ENCODE data around the gene MYO3B.

MYO3B gene

DNA sequence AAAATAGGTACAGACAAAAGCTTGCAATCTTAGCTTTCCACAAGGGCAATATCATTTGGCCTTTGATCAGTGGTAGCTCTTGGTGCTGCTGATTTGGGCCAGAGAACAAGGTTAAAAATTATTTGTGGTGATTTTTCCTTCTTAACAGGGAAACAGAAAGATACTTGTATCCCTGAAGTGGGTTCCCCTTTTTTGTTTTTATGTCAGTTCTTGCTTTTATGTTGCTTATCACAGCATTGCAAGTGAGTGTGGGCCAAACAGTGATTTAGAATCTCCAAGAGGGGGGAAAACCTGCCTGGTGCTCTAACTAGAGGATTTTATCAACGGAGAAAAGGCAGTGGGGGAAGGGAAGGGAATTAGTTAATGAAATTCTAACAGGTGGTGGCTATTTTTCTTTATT is 339.6 kb downstream of the MYO3B start:
- no peak for TF ChIP-seq GATA3 (IDR thresholded peaks at IDR 0.05; ENCODE audit: low read depth, low read length)
- TF ChIP-seq GATA2 (IDR thresholded peaks at IDR 0.05; ENCODE audit: low read depth, low read length): no peak

DNA sequence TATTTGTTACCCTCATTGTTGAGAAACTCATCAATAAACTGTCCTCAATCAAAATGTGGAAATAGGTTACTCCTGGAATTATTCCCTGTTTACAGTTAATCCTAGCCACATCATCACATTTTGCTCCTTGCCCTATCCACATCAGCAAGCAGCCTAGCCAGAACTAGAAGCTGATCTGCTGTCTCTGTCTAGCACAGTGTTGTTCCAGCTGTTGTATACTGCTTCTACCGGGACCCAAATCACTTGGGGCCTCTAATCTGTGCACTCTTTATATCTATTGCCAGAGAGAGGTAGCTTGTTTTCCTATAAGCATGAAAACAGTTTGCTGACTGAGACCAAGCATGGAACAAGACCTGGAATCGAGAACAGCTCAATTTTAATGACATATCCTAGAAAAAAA is 341.0 kb downstream of the MYO3B start:
- TF ChIP-seq GATA2 (IDR thresholded peaks at IDR 0.05; ENCODE audit: low read depth, low read length) (no peak), GATA3 (IDR thresholded peaks at IDR 0.05; ENCODE audit: low read depth, low read length) (no peak)

DNA sequence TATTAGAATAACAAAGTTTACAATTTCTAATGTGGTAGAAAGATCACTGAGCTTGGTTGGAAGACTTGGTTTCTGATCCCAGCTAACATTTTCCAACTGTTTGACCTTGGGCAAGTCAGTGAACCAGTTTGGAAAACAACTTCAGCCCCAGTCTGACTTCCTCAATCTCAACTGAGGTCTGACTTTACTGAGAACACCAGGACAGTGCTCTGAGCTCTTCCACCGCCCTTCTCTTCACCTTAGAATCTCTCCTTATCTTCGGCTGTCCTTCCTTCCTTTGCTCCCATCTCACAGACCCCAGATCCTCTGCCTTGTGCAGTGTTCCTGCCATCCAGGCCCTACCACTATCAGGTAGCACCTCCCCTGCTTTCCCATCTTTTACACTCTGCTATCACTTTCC is 343.4 kb downstream of the MYO3B start:
- TF ChIP-seq GATA2 (IDR thresholded peaks at IDR 0.05; ENCODE audit: low read depth, low read length): no peak
- no peak for TF ChIP-seq GATA3 (IDR thresholded peaks at IDR 0.05; ENCODE audit: low read depth, low read length)

DNA sequence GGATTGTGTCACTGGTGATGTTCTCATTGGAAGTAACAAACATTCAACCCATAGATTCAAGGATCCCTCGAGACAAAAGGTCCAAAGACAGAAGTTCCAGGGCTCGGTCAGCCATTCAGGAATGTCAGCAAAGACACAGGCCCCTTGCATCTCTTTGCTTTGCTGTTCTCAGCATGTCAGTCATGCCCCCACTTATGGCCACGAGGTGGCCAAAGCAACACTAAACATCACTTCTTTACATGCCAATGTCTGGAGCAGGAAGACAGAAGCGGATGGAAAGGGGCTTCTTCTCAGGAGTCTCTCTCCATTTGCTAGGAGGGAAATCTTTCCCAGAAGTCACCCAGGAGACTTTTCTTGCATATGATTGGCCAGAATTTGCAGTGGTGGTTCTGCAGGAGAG is 345.6 kb downstream of the MYO3B start:
- TF ChIP-seq GATA3 (IDR thresholded peaks at IDR 0.05; ENCODE audit: low read depth, low read length): no peak
- no peak for TF ChIP-seq GATA2 (IDR thresholded peaks at IDR 0.05; ENCODE audit: low read depth, low read length)

GRCh38 chr2:170524828-170525565 is 347.1 kb downstream of the MYO3B start:
- TF ChIP-seq GATA3 (IDR thresholded peaks at IDR 0.05; ENCODE audit: low read depth, low read length): no peak
- TF ChIP-seq GATA2 (IDR thresholded peaks at IDR 0.05; ENCODE audit: low read depth, low read length): no peak

- TF ChIP-seq GATA2 (IDR thresholded peaks at IDR 0.05; ENCODE audit: low read depth, low read length): no peak
- no peak for TF ChIP-seq GATA3 (IDR thresholded peaks at IDR 0.05; ENCODE audit: low read depth, low read length)
Observed at GRCh38 chr2:170525566-170525900, 347.6 kb downstream of the MYO3B start.

DNA sequence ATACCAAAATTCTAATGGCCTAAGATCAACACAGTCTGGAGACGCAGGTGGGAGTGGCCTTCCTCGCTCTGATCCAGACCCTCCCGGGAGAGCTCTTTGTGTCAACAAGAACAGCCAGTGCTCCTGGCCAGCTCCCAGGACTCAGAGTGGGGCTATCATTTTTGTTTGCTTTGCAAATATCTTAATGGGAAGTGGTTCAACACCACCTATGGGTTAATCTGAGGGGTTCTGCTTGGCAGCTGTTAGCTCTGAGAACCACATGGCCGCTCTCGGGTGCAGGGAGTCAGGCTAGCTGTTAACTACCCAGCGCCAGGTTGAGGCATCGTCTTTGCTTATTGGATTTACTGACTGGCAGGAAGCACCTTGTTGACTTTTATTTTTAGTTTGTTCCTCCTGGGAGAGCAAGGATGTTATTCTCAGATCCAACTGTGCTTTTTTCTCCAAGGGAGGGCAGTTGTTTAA is 352.4 kb downstream of the MYO3B start:
- TF ChIP-seq GATA2 (IDR thresholded peaks at IDR 0.05; ENCODE audit: low read depth, low read length) (peak; percentile 28; the same call in 1 of the 2 replicates), GATA3 (IDR thresholded peaks at IDR 0.05; ENCODE audit: low read depth, low read length) (no peak)

DNA sequence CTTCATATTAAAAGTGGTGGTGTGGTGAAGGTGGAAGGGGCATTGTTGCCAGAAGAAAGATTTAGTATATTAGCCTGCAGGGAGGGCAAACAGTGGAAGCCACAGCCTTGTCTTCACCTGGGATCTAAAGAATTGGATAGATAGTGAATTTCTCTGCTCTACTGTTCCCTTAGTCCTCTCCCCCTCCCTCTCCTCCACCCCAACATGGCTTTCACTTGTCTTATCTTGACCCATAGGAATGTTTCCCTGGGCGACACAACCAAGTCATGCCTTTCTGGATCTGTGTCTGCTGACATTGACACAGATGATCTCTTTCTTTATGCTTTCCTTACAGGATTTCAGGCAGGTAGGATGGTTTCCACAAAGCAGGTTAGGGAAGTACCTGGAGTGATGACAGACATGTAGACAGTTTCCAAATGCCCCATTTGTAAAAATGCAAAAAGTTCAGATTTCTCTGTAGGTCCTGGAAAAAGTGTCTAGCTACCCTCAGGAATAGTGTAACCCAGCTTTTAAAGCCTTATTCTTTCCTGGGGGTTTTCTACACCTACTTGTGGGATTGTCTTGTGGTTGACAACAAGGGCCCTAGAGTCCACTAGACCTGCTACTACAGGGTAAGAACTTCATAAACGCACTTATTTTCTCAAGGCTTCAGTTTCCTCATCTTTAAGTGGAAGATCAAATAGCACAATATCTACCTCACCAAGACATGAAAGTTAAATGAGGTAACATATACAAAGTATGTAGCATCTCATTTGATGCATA is 353.0 kb downstream of the MYO3B start:
- TF ChIP-seq GATA2 (IDR thresholded peaks at IDR 0.05; ENCODE audit: low read depth, low read length) (no peak), GATA3 (IDR thresholded peaks at IDR 0.05; ENCODE audit: low read depth, low read length) (no peak)

GRCh38 chr2:170531876-170532275 is 353.9 kb downstream of the MYO3B start:
- TF ChIP-seq GATA3 (IDR thresholded peaks at IDR 0.05; ENCODE audit: low read depth, low read length) (no peak), GATA2 (IDR thresholded peaks at IDR 0.05; ENCODE audit: low read depth, low read length) (no peak)

DNA sequence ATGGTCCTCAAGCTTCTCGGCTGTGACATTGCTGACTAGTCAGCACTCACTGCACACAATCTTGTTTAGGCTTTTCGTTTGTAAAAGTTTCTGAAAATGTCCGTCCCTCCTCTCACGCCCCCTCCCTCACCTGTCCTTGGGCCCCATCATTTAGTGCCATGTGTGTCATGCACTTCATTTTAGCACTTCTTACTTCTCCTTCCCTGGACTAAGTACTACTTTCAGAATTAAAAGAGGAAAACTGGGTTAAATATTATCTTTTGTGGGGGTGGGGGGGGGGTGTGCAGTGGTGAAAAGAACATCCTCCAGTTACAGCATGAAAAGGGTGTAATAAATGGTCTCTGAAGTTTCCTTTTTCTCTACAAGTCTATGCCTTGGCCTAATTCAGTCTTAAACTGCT is 355.2 kb downstream of the MYO3B start:
- no peak for TF ChIP-seq GATA2 (IDR thresholded peaks at IDR 0.05; ENCODE audit: low read depth, low read length)
- TF ChIP-seq GATA3 (IDR thresholded peaks at IDR 0.05; ENCODE audit: low read depth, low read length): no peak

DNA sequence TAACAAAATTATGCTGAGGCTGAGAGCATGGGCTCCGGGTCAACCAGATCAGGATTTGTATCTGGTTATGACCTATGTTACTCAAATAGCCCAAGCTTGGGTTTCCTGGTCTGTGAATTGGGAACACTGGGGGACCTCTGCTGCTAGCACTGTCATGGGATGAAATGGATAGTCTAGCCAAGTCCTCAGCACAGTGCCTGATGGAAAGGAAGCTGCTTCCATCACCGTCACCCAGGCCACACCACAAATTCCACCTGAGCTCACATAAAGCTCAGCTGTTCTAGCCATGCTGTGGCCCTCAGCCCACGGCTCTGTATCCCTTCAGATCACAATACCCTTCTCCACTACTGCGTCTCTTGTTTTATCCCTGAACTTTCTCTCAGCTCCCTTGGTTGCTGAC is 357.6 kb downstream of the MYO3B start:
- no peak for TF ChIP-seq GATA2 (IDR thresholded peaks at IDR 0.05; ENCODE audit: low read depth, low read length)

DNA sequence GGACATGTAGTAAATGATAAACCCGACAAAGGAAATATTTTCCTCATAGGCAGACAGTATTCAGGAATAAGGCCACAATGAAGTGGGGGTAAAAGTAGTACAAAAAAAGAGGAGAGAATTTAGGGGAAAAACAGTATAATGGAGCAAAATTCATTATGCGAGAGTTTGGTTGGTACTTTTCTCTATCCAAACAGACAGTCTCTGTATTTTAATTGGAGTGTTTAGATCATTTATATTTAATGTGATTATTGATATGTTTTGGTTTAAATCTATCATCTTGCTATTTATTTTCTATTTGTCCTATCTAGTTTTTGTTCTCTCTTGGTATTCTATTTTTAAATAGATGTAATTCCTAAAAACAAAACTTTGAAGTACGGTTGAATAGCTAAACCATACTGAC is 366.9 kb downstream of the MYO3B start:
- TF ChIP-seq GATA2 (IDR thresholded peaks at IDR 0.05; ENCODE audit: low read depth, low read length): no peak
- TF ChIP-seq GATA3 (IDR thresholded peaks at IDR 0.05; ENCODE audit: low read depth, low read length): no peak

GRCh38 chr2:170548304-170548703 is 370.4 kb downstream of the MYO3B start:
- TF ChIP-seq GATA3 (IDR thresholded peaks at IDR 0.05; ENCODE audit: low read depth, low read length) (no peak), GATA2 (IDR thresholded peaks at IDR 0.05; ENCODE audit: low read depth, low read length) (no peak)

- no peak for TF ChIP-seq GATA3 (IDR thresholded peaks at IDR 0.05; ENCODE audit: low read depth, low read length)
- no peak for TF ChIP-seq GATA2 (IDR thresholded peaks at IDR 0.05; ENCODE audit: low read depth, low read length)
Observed at GRCh38 chr2:170550501-170550900, 372.6 kb downstream of the MYO3B start.

GRCh38 chr2:170553748-170554147 is 375.8 kb downstream of the MYO3B start:
- no peak for TF ChIP-seq GATA3 (IDR thresholded peaks at IDR 0.05; ENCODE audit: low read depth, low read length)
